Stimulated activated CD4-positive, alpha-beta T cell treated with anti-CD3 and anti-CD28 coated beads, Interleukin-12 subunit alpha, Interleukin-12 subunit beta, amount 100 ng/mL, for 48 hours (primary cell): Measurements from ENCODE around the gene TCEA2.

Experiments
- DNase-seq, 3 donors: peaks; one replicate each; pipeline ENCODE4 v3.0.0-alpha.2; 2020; ENCODE audit warnings: low read depth in 2 of 3, low spot score in 1 of 3

TCEA2 gene

DNA sequence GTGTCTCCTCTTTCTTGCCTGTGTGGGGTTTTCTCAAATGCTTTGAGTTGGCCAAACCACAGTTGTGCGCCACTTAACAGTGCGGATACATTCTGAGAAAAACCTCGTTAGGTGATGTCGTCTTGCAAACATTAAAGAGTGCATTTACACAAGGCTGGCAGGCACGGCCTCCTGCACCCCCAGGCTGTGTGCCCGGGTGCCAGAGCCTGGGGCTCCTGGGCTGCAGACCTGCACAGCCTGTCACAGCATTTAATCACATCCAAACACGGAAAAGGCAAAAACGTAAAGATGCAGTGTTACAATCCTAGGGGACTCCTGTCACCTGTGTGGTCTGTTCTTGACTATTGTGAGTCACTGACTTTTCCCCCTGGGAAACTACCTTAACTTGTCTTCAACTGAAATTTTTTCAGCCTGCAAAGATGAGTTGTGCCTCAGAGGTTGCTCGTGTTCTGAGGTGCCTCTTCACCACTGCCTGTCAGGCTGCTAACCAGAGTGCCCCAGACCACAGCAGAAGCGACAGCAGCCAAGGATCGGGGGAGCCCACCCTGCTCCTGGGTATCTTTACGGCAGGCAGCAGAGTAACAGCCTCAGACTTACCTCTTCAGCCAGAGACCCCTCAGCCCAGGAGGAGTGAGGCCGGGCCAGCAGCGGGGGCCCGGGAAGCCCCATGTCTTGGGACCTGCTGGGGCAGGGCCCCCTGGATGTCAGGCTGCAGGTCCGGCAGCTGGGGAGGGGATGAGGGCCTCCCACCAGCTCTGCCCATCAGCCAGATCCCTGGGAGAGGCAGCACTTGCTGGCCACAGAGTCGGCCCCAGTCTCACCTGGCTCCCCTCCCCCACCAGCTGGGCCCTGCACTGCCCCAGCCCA lies 27.7 kb upstream of the TCEA2 start:
- no peak for DNase-seq

GRCh38 chr20:64035933-64036345 lies 27.1 kb upstream of the TCEA2 start, which contains the start of gene C20orf204:
Gene C20orf204 (plus strand): TSS chr20:64036182. CDS start chr20:64036324, 142 bp downstream.
- no peak for DNase-seq

DNA sequence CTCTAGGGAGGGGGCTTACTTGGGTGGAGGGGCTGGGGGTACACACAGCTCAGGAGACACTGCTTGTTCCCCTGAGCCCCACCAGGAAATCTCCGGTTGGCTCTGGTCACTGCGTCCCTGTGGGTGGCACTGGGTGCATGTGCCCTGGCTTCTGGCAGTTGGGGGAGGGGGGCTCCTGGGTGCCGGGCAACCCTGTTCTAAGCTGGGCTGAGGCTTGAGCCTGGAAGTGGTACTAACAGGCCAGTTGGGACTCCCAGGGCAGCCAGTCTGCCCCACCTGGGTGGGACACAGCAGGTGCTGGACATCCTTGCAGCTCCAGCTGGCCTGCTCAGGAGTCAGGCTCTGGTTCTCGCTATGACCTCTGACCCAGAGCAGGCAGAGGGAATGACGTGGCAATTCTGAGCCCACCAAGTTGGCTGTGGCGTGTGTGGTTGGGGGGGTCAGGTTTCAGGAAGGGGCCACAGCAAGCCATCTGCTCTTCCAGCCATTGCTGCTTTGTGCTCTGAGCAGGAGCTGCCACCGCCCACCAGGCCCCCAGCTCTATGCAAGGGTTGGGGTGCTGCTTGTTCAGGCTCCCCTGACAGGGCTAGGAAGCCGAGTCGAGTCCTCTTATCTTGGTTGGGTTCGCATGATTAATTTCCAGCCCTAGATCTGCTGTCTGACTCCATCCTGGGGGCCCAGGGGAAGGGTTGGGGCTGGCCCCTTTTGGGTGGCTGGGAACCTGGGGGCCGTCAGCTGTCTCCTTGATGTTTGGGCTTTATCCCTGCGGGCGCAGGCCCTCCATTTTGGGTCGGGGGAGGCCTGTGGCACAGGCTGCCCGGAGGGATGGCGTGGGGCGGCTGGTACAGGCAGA lies 26.4 kb upstream of the TCEA2 start:
- DNase-seq, result no peak

GRCh38 chr20:64037199-64037497 lies 25.9 kb upstream of the TCEA2 start:
- DNase-seq, result no peak

DNA sequence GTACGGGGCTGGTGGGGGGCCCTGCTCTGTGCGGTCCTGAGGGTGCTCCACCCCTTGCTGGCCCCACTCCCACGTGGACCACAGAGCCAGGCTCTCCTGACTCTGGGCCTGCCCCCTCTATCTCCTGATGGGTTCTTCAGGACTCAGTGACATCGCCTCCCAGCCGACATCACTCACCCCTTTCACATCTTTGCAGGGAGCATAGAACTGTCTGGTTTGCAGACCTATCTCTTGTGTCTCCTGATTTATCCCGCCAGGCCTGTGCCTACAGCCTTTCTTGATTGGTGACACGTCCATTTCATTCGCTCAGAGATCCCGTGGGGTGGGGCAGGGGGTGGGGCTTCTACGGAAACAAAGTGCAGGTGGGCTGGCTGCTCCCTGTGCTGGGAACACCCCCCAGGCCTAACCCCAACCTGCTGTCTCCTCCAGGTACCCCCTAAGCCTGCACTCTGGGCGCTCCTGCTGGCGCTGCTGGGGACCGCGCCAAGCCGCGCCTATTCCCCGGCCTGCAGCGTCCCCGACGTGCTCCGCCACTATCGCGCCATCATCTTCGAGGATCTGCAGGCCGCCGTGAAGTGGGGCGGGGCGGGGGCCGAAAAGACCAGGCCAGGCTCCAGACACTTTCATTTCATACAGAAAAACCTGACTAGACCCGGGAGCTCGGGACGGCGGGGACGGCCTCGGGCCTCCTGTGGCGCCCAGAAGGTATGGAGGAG lies 25.3 kb upstream of the TCEA2 start:
- no peak for DNase-seq

GRCh38 chr20:64038224-64038564 lies 24.8 kb upstream of the TCEA2 start:
- no peak for DNase-seq

DNA sequence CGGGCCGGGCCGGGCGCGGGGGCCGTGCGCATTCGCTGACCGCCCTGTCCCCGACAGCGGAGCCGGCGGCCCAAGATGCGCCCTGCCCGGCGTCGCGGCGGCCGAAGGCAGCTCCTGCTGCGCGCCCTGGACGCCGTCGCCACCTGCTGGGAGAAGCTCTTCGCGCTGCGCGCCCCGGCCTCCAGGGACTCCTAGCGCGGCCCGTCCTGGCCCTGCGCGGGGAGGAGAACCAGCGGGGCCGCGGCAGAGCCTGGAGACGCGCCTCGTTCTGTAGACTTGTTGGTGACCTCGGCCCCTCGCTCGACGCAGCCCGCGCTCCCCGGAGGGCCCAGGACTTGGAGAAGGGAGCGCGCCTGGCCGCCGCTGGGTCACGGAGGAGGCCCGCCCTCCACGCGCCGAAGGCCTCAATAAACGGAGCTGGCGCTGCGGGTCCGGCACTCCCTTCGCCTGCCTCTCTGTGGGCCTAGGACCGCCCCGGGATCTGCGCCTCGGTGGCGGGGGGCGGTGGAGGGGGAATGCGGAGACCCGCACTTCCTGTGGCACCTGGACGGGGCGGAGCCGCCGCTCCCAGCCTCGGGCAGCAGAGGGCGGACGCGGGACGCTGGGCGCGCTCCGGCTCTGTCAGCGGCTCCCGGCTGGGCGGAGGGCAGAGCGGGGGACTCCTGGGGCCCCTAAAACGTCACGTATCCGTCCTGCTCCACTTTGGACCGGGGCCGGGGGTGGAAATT lies 24.3 kb upstream of the TCEA2 start:
- DNase-seq, result peak; percentile 49 to 74 (median 71)

DNA sequence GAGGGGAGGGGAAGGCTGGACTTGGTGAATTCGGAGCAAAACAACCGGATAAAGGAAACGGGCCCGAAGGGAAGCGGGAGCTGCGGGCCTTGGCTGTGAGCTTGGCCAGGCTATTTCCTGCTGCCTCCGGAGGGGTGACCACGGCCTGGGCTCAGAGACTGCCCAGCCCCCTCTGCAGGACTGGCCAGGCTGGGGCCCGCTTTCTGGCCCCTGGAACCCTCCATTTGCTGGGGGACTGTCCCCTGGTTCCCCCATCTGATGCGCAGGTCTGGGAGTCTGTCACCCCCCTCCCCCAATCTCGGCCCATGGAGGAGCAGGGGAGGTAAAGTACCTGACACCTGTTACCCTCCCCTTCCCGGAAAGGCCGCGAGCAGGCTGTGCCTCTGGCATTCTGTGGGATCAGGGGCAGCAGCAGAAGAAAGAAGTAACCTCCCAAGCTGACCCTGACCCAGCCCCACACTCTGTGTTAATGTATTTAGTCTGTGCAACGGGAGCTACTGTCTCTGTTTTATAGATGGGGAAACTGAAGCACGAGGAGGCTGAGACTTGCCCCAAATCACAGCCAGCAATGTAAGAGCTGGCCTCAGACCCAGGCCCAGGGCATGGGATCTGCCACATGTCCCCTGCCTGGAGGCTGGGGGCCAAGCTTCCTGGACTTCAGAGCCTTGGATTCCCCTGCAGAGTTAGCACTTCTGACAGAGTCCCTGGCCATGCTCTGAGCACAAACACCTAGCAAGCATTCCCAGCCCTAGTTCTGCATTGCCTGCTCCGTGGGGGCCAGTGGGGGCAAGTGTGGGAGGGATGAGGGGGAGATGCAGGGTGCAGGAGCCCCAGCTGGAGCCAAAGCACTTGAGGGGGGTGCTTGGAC lies 23.5 kb upstream of the TCEA2 start:
- no peak for DNase-seq

DNA sequence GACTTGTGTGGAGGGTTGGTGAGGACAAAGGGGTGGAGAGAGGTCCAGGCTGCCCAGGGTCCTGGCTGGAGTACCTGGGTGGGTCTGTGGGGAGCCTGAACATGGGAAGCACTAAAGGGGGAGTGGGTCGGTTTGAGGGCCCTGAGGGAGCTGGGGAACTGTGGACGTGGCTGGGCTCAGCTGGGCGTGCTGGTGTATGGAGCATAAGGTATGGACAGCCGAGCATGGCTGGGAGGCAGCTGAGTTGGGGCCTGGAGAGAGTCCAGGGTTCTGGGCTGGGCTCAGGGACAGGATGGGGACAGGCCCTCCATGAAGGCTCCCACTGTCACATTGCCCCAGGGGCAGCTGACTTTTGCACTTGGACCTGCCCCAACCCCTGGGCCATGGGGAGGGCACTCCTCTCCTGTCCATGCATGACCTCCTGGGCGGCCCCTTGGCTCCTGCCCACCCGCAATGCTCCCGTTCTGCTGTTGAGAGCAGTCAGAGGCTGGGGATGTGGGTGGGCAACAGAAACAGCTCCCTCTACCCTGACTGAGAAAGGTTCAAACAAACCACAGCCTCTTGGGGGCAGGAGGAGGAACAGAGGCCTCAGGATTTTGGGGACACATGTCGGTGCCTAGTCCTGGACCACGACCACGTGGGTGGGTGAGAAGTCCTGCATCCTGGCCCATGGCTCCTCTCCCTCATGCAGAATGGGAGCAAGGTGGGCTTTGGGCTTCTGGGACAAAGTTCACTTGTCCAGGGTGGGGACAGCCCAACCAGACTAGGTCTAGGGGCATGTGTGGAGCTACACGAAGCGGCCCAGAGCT lies 22.6 kb upstream of the TCEA2 start:
- no peak for DNase-seq

GRCh38 chr20:64041040-64041780 lies 21.8 kb upstream of the TCEA2 start:
- no peak for DNase-seq

DNA sequence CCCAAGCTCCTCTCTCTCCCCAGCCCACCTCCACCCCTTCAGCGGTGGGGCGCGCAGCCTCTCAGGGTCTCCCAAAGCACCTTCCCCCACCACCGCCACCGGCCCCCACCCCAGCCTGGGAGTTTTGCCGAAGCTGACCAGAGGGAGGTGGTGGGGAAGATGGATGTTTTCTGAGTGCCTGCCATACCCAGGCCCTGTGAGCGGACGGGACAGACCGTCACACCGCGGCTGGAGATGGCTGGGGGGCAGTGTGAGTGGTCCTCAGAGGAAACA lies 21.3 kb upstream of the TCEA2 start:
- DNase-seq, result no peak

DNA sequence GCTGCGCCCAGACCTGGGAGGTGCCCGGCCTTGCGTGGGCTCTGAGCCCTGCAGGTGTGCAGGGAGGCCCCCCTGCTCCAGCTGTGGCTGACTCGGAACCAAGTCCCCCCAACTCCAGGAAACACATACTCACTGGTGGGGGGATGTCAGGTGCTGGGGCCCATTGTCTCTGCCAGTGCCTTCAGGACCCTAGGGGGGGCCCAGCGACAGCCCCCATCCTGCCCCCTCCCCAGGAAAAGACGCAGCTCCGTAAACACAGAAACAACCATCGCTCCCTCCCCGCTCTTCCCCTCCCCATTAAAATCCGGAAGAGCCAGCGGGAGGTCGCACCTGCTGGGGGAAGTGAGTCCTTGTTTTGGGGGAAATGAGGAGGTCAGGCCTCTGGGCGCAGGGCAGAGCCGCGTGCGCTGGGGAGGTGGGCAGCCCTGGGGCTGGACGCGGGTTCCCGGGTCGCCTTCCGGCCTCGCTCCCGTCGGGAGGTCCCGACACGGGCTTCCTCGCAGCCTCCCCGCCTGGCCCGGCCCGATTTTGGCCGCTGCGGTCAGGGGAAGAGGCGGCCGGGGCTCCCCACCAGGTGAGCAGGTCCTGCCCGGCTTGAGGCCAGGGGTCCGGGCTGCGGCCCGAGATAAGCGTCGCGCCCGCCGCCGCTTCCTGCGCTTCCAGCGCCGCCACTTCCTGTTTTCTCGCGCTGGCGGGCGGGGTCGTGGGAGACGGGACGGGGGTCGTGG lies 20.8 kb upstream of the TCEA2 start:
- DNase-seq, result no peak

DNA sequence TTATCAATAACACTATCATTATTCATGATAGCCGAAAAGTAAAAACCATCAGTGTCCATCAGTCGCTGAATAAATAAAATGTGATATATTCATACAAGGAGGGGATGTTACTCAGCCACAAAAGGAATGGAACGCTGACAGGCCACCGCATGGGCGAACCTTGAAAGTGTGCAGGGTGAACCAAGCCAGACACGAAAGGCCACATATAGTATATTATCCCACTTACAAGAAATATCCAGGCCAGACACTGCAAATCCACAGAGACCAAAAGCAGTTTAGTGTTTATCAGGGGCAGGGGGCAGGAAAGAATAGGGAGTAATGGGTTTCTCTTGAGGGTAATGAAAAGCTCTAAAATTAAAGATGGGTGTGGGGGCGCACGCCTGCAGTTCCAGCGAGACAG lies 19.2 kb upstream of the TCEA2 start:
- DNase-seq, result no peak

- DNase-seq, result no peak
Measured at GRCh38 chr20:64044484-64045247, 18.3 kb upstream of the TCEA2 start.

- DNase-seq, result no peak
Measured at GRCh38 chr20:64045346-64046011, 17.5 kb upstream of the TCEA2 start.

GRCh38 chr20:64047046-64047389 lies 16.0 kb upstream of the TCEA2 start:
- DNase-seq, result no peak

DNA sequence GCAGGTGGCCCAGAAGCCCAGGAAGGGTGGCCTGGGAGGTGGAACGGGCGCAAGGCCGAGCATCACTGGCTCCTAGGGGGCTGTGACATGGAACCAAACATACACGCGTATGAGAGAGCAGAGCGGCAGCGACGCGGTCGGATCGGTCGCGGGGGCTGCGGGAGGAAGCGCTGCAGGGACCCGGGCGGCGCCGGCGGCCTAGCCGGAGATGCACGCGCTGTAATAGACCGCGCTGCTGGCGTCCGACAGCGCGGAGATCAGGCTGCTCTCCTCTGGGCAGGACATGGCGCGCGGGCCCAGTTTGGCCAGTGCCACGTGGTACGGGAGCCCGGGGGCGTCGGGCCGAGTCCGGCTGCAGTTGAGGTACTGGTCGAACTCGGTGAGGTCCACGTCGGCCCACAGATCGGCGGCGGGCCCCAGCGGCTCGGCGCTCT lies 15.0 kb upstream of the TCEA2 start:
- DNase-seq, result no peak
